K562 (cell line): ENCODE data around the gene SH2D3A. TPM values are rescaled to one million over a fixed set of nuclear protein-coding genes. Genes with fewer than 3 reads are reported as not detected.

ENCODE experiments used
- ASH1L ChIP-seq: fragments of 450-650 bp; IDR thresholded peaks from 2 replicates; pipeline ENCODE4 v1.6.1; 2018; ENCODE audit warnings: borderline replicate concordance, mild to moderate bottlenecking, low read depth; ENCODE audit not compliant: partially characterized antibody
- GTF2F1 ChIP-seq: IDR thresholded peaks from 2 replicates; pipeline ENCODE4 v1.6.1; 2011; ENCODE audit warnings: low read depth, low read length, improper control_type of control experiment
- L3MBTL2 ChIP-seq: fragments of 450-650 bp; IDR thresholded peaks from 2 replicates; pipeline ENCODE4 v1.6.1; 2016; ENCODE audit warnings: mild to moderate bottlenecking, moderate library complexity
- MAFK ChIP-seq: IDR thresholded peaks from 2 replicates; pipeline ENCODE4 v1.6.1; 2011; ENCODE audit warnings: low read length, improper control_type of control experiment
- NBN ChIP-seq: fragments of 450-650 bp; IDR thresholded peaks from 2 replicates; pipeline ENCODE4 v1.6.1; 2016; ENCODE audit warnings: low read depth, mild to moderate bottlenecking
- RAD51 ChIP-seq: fragments of 450-650 bp; IDR thresholded peaks from 2 replicates; pipeline ENCODE4 v1.7.1; 2016; ENCODE audit warnings: low read depth, mild to moderate bottlenecking, borderline replicate concordance
- ZNF384 ChIP-seq: IDR thresholded peaks from 2 replicates; pipeline ENCODE4 v1.6.1; 2012; ENCODE audit warnings: low read depth, low read length, improper control_type of control experiment
- ZNF584 ChIP-seq: fragments of 200-800 bp; sonication (Bioruptor generic); IDR thresholded peaks from 2 replicates; pipeline ENCODE4 v1.6.1; 2016; ENCODE audit warnings: low read depth, mild to moderate bottlenecking, missing genetic modification characterization, missing compliant biosample characterization
- ZNF707 ChIP-seq: fragments of 250-450 bp; sonication (Bioruptor Pico); conservative IDR thresholded peaks from 2 replicates; pipeline ENCODE4 v1.8.0; 2022; ENCODE audit warnings: inconsistent platforms, mild to moderate bottlenecking, moderate library complexity
- polyA plus RNA-seq, 8 experiments: library from polyadenylated mRNA; depleted of rRNA in 4 of 8; stranded (reverse) in 5 of 8; unstranded in 3 of 8; fragments of >200 nt; fragmentation: Nextera tagmentation in 2 of 8; fragmentation: Illumina TruSeq in 1 of 8; extraction: Ambion mirVana in 2 of 8; extraction: Trizol in 1 of 8; gene quantifications; 2 replicates each; pipeline versions ENCODE4 v1.2.1 to v1.2.3, GENCODE V29; 2011 to 2014; ENCODE audit warnings: inconsistent platforms in 1 of 8, missing spikeins in 1 of 8
- total RNA-seq, 7 experiments: library from RNA; depleted of rRNA in 6 of 7; stranded (reverse); fragments of >200 nt in 6 of 7; fragmentation: Illumina TruSeq in 2 of 7; extraction: Trizol in 2 of 7; gene quantifications; 2 replicates each; pipeline versions ENCODE4 v1.2.1 to v1.2.3, GENCODE V29; 2011 to 2021; ENCODE audit warnings: low replicate concordance in 1 of 7
- TF ChIP-seq, protein P1 (sequence below), 3 experiments: fragments of 200-800 bp in 1 of 3; sonication (Bioruptor generic) in 1 of 3; sonication (generic) in 1 of 3; formaldehyde crosslinking in 1 of 3; IDR thresholded peaks; 2 replicates each; pipeline versions ENCODE4 v1.6.1 to v1.8.0; 2016 to 2022; ENCODE audit warnings: mild to moderate bottlenecking in 2 of 3, missing compliant biosample characterization in 2 of 3, missing genetic modification characterization in 2 of 3, missing genetic modification reagents in 1 of 3
- TF ChIP-seq, protein P2 (sequence below): sonication (generic); formaldehyde crosslinking; IDR thresholded peaks from 2 replicates; pipeline ENCODE4 v1.8.1; 2023; ENCODE audit warnings: mild to moderate bottlenecking, missing genetic modification reagents
- TF ChIP-seq, protein P3 (sequence below): fragments of 250-450 bp; sonication (Bioruptor Pico); IDR thresholded peaks from 2 replicates; pipeline ENCODE4 v1.6.1; 2021; ENCODE audit warnings: mild to moderate bottlenecking
- TF ChIP-seq, protein P4 (sequence below): sonication (generic); formaldehyde crosslinking; IDR thresholded peaks from 2 replicates; pipeline ENCODE4 v1.8.0; 2022; ENCODE audit warnings: missing genetic modification reagents, mild to moderate bottlenecking, moderate library complexity, borderline replicate concordance
- TF ChIP-seq, protein P5 (sequence below): fragments of 450-650 bp; IDR thresholded peaks from 2 replicates; pipeline ENCODE4 v1.6.1; 2017; ENCODE audit warnings: antibody characterized with exemption, mild to moderate bottlenecking
- TF ChIP-seq, protein P6 (sequence below): fragments of 450-650 bp; formaldehyde crosslinking; IDR thresholded peaks from 2 replicates; pipeline ENCODE4 v1.4.0; 2020; ENCODE audit warnings: mild to moderate bottlenecking, moderate library complexity

Gene SH2D3A
- total and polyA plus RNA-seq, 9 of the 15 experiments (the other 6 are each of a cell fraction or from before 2014, with no cell fraction given): 0.75 to 26.3 (median 8.9) TPM

DNA sequence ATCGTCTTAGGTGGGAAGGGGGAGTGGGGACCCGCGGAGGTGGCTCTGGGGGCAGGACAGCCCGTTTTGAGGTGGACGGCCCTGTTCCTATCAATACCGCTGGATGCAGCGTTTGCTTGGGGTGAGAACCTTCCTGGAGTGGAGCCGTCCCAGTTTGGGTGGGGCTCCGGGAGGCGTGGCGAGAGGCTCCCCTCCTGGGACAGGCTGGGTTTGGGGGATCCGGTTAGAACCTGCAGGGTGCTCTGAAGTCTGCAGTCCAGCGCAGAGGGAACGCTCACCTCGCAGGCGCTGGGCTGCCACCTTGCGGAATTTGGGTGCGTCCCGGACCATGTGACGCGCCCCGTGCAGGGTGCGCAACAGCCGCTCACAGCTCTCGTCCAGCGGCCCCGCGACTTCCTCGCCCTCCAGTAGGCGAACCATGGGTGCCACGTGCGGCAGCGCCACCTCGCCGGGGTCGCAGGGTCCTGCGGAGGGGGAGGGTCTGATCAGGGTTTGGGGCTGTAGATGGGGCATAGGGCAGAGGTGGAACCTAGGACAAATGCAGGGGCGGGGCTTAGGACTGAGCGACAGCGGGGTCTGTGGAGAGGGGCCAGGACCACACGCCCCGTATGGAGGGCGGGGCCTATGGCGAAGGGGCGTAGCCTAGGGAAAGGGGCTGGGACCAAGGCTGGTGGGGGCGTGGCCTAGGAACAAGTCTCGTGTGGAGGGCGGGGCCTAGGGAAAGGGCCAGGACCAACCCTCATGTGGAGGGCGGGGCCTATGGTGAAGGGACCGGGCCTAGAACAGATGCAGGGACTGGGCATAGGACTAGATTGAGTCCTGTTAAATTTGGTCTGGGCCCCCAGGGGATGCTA lies 13.8 kb downstream of the SH2D3A start (continued):
- TF ChIP-seq, protein P1, sequence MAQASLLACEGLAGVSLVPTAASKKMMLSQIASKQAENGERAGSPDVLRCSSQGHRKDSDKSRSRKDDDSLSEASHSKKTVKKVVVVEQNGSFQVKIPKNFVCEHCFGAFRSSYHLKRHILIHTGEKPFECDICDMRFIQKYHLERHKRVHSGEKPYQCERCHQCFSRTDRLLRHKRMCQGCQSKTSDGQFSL (CRISPR knock-in tag; IDR thresholded peaks at IDR 0.05): peak; percentile 56; the same call in 1 of the 2 replicates
- TF ChIP-seq, protein P1 (tag; IDR thresholded peaks at IDR 0.05): no peak
- no peak for TF ChIP-seq ZNF584 (CRISPR knock-in tag)
- TF ChIP-seq, protein P2, sequence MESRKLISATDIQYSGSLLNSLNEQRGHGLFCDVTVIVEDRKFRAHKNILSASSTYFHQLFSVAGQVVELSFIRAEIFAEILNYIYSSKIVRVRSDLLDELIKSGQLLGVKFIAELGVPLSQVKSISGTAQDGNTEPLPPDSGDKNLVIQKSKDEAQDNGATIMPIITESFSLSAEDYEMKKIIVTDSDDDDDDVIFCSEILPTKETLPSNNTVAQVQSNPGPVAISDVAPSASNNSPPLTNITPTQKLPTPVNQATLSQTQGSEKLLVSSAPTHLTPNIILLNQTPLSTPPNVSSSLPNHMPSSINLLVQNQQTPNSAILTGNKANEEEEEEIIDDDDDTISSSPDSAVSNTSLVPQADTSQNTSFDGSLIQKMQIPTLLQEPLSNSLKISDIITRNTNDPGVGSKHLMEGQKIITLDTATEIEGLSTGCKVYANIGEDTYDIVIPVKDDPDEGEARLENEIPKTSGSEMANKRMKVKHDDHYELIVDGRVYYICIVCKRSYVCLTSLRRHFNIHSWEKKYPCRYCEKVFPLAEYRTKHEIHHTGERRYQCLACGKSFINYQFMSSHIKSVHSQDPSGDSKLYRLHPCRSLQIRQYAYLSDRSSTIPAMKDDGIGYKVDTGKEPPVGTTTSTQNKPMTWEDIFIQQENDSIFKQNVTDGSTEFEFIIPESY: peak; percentile 59; the same call in 1 of the 2 replicates
- TF ChIP-seq, protein P3, sequence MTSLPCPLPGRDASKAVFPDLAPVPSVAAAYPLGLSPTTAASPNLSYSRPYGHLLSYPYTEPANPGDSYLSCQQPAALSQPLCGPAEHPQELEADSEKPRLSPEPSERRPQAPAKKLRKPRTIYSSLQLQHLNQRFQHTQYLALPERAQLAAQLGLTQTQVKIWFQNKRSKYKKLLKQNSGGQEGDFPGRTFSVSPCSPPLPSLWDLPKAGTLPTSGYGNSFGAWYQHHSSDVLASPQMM (CRISPR knock-in tag): no peak
- TF ChIP-seq ASH1L: no peak
- TF ChIP-seq ZNF384: 0 out of 2 replicates have a peak, but pooled peaks have one; percentile 26
- TF ChIP-seq GTF2F1: no peak
- TF ChIP-seq, protein P4, sequence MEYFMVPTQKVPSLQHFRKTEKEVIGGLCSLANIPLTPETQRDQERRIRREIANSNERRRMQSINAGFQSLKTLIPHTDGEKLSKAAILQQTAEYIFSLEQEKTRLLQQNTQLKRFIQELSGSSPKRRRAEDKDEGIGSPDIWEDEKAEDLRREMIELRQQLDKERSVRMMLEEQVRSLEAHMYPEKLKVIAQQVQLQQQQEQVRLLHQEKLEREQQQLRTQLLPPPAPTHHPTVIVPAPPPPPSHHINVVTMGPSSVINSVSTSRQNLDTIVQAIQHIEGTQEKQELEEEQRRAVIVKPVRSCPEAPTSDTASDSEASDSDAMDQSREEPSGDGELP (CRISPR knock-in tag): peak; percentile 97
- TF ChIP-seq, protein P5, sequence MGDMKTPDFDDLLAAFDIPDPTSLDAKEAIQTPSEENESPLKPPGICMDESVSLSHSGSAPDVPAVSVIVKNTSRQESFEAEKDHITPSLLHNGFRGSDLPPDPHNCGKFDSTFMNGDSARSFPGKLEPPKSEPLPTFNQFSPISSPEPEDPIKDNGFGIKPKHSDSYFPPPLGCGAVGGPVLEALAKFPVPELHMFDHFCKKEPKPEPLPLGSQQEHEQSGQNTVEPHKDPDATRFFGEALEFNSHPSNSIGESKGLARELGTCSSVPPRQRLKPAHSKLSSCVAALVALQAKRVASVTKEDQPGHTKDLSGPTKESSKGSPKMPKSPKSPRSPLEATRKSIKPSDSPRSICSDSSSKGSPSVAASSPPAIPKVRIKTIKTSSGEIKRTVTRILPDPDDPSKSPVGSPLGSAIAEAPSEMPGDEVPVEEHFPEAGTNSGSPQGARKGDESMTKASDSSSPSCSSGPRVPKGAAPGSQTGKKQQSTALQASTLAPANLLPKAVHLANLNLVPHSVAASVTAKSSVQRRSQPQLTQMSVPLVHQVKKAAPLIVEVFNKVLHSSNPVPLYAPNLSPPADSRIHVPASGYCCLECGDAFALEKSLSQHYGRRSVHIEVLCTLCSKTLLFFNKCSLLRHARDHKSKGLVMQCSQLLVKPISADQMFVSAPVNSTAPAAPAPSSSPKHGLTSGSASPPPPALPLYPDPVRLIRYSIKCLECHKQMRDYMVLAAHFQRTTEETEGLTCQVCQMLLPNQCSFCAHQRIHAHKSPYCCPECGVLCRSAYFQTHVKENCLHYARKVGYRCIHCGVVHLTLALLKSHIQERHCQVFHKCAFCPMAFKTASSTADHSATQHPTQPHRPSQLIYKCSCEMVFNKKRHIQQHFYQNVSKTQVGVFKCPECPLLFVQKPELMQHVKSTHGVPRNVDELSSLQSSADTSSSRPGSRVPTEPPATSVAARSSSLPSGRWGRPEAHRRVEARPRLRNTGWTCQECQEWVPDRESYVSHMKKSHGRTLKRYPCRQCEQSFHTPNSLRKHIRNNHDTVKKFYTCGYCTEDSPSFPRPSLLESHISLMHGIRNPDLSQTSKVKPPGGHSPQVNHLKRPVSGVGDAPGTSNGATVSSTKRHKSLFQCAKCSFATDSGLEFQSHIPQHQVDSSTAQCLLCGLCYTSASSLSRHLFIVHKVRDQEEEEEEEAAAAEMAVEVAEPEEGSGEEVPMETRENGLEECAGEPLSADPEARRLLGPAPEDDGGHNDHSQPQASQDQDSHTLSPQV: peak; percentile 64; the same call in 1 of the 2 replicates
- TF ChIP-seq, protein P6, sequence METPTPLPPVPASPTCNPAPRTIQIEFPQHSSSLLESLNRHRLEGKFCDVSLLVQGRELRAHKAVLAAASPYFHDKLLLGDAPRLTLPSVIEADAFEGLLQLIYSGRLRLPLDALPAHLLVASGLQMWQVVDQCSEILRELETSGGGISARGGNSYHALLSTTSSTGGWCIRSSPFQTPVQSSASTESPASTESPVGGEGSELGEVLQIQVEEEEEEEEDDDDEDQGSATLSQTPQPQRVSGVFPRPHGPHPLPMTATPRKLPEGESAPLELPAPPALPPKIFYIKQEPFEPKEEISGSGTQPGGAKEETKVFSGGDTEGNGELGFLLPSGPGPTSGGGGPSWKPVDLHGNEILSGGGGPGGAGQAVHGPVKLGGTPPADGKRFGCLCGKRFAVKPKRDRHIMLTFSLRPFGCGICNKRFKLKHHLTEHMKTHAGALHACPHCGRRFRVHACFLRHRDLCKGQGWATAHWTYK (CRISPR knock-in tag): peak; percentile 83; the same call in 1 of the 2 replicates
- TF ChIP-seq NBN: peak; percentile 80
- no peak for TF ChIP-seq MAFK
- peak; percentile 92 for TF ChIP-seq RAD51
- no peak for TF ChIP-seq ZNF707 (CRISPR knock-in tag)
- peak; percentile 99 for TF ChIP-seq L3MBTL2
